DMS153 (cell line): Measurements from ENCODE around the gene HAUS5.
"Not testable (repeated sequence)": the region's sequence is repeated elsewhere in the genome, so short reads cannot be mapped to it uniquely, and the experiment has no call there.

Experiments used
- DNase-seq: peaks from one replicate; lab custom pipeline; 2025; lab: John Stamatoyannopoulos, UW

The HAUS5 gene

GRCh38 chr19:35612559-35613321 lies at the start of gene HAUS5:
TSS of gene HAUS5 (plus strand) at chr19:35612735. CDS start at chr19:35612795, 60 bp downstream.
- peak; percentile 88 for DNase-seq

- DNase-seq = no peak
Measured at GRCh38 chr19:35562776-35563175, 49.8 kb upstream of the HAUS5 start.

GRCh38 chr19:35563207-35563829 lies 49.2 kb upstream of the HAUS5 start, which contains the start of gene ATP4A:
TSS of gene ATP4A (minus strand) at chr19:35563658. CDS start at chr19:35563629, 29 bp downstream.
- DNase-seq = no peak

- no peak for DNase-seq
Measured at GRCh38 chr19:35565016-35565856, 47.3 kb upstream of the HAUS5 start.

GRCh38 chr19:35566738-35567137 lies 45.8 kb upstream of the HAUS5 start:
- DNase-seq = no peak

GRCh38 chr19:35569281-35569781 lies 43.2 kb upstream of the HAUS5 start:
- DNase-seq = no peak

GRCh38 chr19:35571406-35571965 lies 41.0 kb upstream of the HAUS5 start:
- DNase-seq = no peak

GRCh38 chr19:35577918-35578317 lies 34.6 kb upstream of the HAUS5 start:
- no peak for DNase-seq

- DNase-seq = no peak
Measured at GRCh38 chr19:35578707-35579106, 33.8 kb upstream of the HAUS5 start.

GRCh38 chr19:35582760-35583159 lies 29.8 kb upstream of the HAUS5 start:
- no peak for DNase-seq

GRCh38 chr19:35585848-35586247 lies 26.7 kb upstream of the HAUS5 start, which contains the start of gene PMIS2:
TSS of gene PMIS2 (plus strand) at chr19:35586173. CDS start at chr19:35586260, 87 bp downstream.
- DNase-seq = no peak

GRCh38 chr19:35587321-35587720 lies 25.2 kb upstream of the HAUS5 start:
- DNase-seq = no peak

GRCh38 chr19:35590875-35591274 lies 21.7 kb upstream of the HAUS5 start:
- no peak for DNase-seq

- no peak for DNase-seq
Measured at GRCh38 chr19:35592226-35592625, 20.3 kb upstream of the HAUS5 start.

- DNase-seq = not testable (repeated sequence)
Measured at GRCh38 chr19:35595026-35595425, 17.5 kb upstream of the HAUS5 start.

- no peak for DNase-seq
Measured at GRCh38 chr19:35595928-35596327, 16.6 kb upstream of the HAUS5 start.

GRCh38 chr19:35596366-35596999 lies 16.1 kb upstream of the HAUS5 start:
- DNase-seq = no peak

GRCh38 chr19:35601971-35602370 lies 10.6 kb upstream of the HAUS5 start:
- no peak for DNase-seq

GRCh38 chr19:35604436-35604835 lies 8.1 kb upstream of the HAUS5 start:
- DNase-seq = not testable (repeated sequence)

GRCh38 chr19:35607170-35607569 lies 5.4 kb upstream of the HAUS5 start:
- DNase-seq = not testable (repeated sequence)

- DNase-seq = no peak
Measured at GRCh38 chr19:35607661-35608060, 4.9 kb upstream of the HAUS5 start.
